Measurements from ENCODE around the gene TMEM140. TPM values are rescaled to one million over a fixed set of nuclear protein-coding genes. Genes with fewer than 3 reads are reported as not detected.

The TMEM140 gene
- total and polyA plus RNA-seq, 2 experiments from 2014 or later, result 10.4 TPM; not detected in 1

DNA sequence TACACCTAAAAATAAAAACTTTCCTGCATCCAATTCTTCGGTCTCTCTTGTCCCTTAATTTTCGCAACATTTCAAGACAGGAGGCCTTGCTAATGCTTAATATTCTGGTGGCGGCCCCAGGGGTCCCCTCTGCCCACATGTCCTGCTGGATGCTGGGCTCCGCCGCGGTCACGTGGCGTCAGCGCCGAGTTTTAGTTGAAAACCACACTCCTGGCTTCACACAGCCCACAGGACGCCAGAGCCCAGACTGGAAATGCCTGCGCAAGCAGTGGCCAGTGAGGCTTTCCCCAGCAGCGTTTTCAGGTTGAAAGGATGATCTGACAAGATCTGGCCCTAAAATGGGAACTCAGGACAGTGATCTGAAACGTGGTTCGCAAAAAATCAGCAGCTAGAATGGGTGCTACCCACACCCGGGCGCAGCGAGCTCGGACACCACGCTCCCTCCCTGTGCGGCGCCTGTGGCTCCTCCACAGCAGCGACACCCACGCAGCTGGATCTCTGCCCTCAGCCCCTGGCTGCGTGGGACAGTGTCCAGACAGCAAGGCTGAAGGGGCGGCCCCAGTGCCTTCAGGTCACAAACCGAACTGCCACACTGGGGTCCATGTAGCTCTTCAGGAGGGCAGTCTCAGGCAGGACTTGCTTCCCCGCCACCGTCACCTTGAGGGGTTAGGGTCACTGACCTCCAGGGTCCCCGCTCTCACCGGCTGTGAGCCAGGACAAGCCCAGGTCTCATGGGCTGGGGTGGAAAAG is 34.2 kb downstream of the TMEM140 start:
- peaks cover 14% of the 10 kb centered on the region for H3K36me3 ChIP-seq
- peaks cover 4% of the 10 kb centered on the region for H3K9me3 ChIP-seq (ENCODE audit: low read depth)
- TF ChIP-seq, protein P1, sequence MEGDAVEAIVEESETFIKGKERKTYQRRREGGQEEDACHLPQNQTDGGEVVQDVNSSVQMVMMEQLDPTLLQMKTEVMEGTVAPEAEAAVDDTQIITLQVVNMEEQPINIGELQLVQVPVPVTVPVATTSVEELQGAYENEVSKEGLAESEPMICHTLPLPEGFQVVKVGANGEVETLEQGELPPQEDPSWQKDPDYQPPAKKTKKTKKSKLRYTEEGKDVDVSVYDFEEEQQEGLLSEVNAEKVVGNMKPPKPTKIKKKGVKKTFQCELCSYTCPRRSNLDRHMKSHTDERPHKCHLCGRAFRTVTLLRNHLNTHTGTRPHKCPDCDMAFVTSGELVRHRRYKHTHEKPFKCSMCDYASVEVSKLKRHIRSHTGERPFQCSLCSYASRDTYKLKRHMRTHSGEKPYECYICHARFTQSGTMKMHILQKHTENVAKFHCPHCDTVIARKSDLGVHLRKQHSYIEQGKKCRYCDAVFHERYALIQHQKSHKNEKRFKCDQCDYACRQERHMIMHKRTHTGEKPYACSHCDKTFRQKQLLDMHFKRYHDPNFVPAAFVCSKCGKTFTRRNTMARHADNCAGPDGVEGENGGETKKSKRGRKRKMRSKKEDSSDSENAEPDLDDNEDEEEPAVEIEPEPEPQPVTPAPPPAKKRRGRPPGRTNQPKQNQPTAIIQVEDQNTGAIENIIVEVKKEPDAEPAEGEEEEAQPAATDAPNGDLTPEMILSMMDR (IDR thresholded peaks at IDR 0.05; ENCODE audit: low read depth, low read length), result no peak
- H3K27ac ChIP-seq, result no peak overlapping the region
- H3K4me3 ChIP-seq, result no peak overlapping the region
- no peaks in the 10 kb centered on the region for H3K4me1 ChIP-seq (ENCODE audit: low read depth)
- no peaks in the 10 kb centered on the region for H3K27me3 ChIP-seq
- no peak for DNase-seq (ENCODE audit: low read depth in 1 of 2, low spot score in 1 of 2)

DNA sequence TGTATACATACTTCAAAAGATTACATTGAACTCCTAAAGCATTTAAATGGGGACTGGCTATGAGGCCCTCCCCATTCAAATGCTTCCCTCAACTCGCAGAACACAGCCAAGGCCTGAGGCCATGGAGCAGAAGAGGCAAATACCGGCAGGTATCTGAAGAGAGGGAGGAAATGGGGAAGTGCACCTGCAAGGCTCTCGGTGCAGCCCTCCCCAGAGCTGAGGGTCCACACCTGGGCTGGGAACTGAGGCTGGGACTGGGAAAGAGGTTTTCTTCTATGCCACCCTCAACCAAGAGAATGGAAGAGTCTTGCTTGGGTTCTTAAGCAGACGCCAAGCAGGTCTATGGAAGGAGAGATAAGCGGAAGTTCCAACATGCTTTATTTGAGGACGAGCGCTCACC is 35.6 kb downstream of the TMEM140 start:
- no peak overlapping the region for H3K4me3 ChIP-seq

DNA sequence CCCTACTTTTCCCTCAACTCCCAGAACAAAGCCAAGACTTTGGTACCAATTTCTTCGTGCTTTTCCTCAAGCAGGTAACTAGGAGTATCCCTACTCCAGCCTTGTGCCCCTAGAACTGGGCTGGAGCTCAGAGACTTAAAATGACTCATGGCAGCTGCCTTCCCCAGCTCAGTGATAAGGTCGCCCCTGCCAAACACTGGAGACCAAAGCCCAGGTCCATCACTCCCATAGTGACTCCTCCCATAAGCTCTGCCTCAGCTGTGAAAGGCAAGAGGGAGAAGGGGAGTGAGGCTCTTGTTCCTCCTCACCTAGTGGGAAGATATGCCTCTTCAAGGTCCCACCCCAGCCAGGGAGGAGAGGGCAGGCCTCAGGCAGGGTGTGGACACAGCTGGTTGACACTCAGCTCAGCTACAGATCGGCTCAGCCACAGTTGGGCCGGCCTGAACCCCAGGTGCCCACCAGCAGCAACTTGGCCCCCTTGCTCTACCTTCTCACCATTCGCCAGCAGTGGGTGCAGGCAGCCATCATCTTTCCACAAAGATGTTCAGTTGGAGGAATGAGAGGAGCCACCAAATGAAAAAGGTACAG is 36.5 kb downstream of the TMEM140 start:
- Histone ChIP-seq H3K27ac (no peak overlapping the region), H3K27me3 (no peaks in the 10 kb centered on the region), H3K4me1 (ENCODE audit: low read depth) (no peaks in the 10 kb centered on the region), H3K9me3 (ENCODE audit: low read depth) (peaks cover 4% of the 10 kb centered on the region), H3K4me3 (no peak overlapping the region), H3K36me3 (peaks cover 27% of the 10 kb centered on the region)
- DNase-seq (ENCODE audit: low read depth in 1 of 2, low spot score in 1 of 2), result no peak
- TF ChIP-seq, protein P1 (IDR thresholded peaks at IDR 0.05; ENCODE audit: low read depth, low read length), result no peak

More for the DNA sequence above, 35.6 kb downstream of the TMEM140 start:
- H3K36me3 ChIP-seq, result peaks cover 20% of the 10 kb centered on the region
- DNase-seq (ENCODE audit: low read depth in 1 of 2, low spot score in 1 of 2), result no peak
- no peak overlapping the region for H3K27ac ChIP-seq
- H3K4me1 ChIP-seq (ENCODE audit: low read depth), result no peaks in the 10 kb centered on the region
- H3K27me3 ChIP-seq, result no peaks in the 10 kb centered on the region
- H3K9me3 ChIP-seq (ENCODE audit: low read depth), result peaks cover 4% of the 10 kb centered on the region
- TF ChIP-seq, protein P1 (IDR thresholded peaks at IDR 0.05; ENCODE audit: low read depth, low read length), result no peak

DNA sequence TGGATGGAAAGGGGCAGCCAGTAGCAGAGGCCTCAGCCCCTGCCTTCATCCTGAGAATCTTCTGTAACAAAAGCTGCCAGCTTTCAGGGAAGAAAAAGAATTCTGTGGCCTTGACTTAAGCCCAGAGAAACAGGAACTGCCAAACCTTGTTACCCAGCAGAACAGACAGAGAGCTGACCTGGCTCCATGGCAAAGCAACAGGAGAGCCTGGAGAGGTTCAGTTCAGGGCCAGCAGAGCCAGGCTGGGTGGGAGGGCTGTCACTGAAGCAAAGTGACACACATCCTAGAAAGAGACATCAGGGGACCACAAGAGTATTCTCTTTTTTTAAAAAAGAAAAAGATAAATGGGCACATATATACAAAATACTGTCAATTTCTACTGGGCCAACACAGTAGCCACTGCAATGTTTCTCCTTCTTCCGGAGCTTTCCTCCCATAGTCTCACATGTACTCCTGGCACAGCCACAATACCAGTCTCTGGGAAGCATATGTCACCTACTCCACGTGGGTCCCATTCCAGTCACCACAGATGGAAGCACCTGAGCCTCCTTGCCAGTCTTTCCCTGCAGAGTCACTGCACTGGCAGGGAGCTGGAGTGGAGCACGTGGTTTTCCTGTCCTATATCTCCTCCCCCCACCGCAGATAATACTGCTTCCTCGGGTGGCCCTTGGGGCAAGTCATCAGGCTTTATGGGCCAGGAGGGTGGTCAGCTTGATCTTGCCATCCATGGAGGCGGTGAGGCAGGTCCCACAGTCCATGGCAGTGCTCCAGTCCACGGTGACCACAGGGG is 37.8 kb downstream of the TMEM140 start:
- Histone ChIP-seq H3K9me3 (ENCODE audit: low read depth) (no peaks in the 10 kb centered on the region), H3K36me3 (peaks cover 27% of the 10 kb centered on the region), H3K27me3 (no peaks in the 10 kb centered on the region), H3K4me3 (no peak overlapping the region), H3K4me1 (ENCODE audit: low read depth) (no peaks in the 10 kb centered on the region), H3K27ac (no peak overlapping the region)
- DNase-seq (ENCODE audit: low read depth in 1 of 2, low spot score in 1 of 2), result no peak
- TF ChIP-seq, protein P1 (IDR thresholded peaks at IDR 0.05; ENCODE audit: low read depth, low read length), result no peak

DNA sequence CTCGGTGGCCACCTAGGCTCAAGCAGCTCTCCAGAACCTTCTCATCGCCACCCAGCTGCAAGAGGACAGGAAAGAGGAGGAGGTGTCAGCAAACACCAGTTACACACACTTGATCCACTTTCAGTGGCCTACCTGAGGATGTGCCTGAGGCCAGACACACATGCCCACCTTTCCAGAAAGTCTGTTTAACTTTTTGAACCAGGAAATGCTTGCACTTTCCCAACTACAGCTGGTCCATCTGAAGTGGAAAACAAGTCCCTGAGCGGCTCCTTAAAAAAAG is 38.3 kb downstream of the TMEM140 start:
- no peak for DNase-seq (ENCODE audit: low read depth in 1 of 2, low spot score in 1 of 2)
- H3K27ac ChIP-seq, result no peak overlapping the region
- no peaks in the 10 kb centered on the region for H3K9me3 ChIP-seq (ENCODE audit: low read depth)
- H3K36me3 ChIP-seq, result peaks cover 27% of the 10 kb centered on the region
- H3K4me3 ChIP-seq, result no peak overlapping the region
- TF ChIP-seq, protein P1 (IDR thresholded peaks at IDR 0.05; ENCODE audit: low read depth, low read length), result no peak
- H3K27me3 ChIP-seq, result no peaks in the 10 kb centered on the region
- no peaks in the 10 kb centered on the region for H3K4me1 ChIP-seq (ENCODE audit: low read depth)
